GM12874 (cell line): ENCODE data around the gene BCAS3.

Experiments used
- TF ChIP-seq, protein P1 (sequence below): IDR thresholded peaks from 2 replicates; pipeline ENCODE4 v1.5.1; 2011; ENCODE audit warnings: low read depth, mild to moderate bottlenecking, control low read depth, low read length, moderate library complexity; ENCODE audit not compliant: insufficient read depth

The BCAS3 gene

DNA sequence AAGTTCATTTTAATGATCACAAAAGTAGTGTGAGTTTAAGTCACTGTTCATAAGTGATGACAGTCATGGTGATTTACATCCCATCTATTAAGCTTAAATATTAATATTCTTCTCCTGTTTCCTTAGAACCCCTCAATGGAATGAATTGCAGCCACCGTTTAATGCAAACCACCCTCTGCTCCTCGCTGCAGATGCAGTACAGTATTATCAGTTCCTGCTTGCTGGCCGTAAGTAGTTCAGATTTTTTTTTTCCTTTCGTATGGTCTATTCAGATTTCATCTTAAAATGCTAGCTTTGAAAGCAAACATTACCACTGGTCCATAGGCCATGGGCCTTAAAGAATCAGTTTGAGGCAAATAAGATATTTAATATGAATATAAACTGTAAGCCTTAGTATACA is 363.0 kb downstream of the BCAS3 start:
- TF ChIP-seq, protein P1, sequence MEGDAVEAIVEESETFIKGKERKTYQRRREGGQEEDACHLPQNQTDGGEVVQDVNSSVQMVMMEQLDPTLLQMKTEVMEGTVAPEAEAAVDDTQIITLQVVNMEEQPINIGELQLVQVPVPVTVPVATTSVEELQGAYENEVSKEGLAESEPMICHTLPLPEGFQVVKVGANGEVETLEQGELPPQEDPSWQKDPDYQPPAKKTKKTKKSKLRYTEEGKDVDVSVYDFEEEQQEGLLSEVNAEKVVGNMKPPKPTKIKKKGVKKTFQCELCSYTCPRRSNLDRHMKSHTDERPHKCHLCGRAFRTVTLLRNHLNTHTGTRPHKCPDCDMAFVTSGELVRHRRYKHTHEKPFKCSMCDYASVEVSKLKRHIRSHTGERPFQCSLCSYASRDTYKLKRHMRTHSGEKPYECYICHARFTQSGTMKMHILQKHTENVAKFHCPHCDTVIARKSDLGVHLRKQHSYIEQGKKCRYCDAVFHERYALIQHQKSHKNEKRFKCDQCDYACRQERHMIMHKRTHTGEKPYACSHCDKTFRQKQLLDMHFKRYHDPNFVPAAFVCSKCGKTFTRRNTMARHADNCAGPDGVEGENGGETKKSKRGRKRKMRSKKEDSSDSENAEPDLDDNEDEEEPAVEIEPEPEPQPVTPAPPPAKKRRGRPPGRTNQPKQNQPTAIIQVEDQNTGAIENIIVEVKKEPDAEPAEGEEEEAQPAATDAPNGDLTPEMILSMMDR, result no peak

DNA sequence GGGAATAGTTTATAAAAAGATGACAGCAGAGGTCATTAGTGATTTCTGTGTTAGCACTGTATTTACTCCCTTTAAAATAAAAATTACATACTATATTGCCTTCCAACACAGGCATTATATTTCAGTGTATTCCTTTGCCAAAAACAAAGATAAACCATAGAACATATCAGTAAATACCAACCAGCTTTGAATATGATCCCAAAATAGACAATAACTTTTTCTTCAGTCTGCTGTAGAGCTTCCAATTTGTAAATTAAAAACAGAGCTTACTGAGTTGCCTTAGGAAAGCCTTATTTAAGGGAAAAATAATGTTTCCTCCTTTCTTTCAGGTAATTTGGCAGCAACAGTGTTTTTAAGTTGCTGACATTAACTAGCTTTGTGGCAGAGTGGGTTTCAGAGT is 369.9 kb downstream of the BCAS3 start:
- TF ChIP-seq, protein P1, result no peak

DNA sequence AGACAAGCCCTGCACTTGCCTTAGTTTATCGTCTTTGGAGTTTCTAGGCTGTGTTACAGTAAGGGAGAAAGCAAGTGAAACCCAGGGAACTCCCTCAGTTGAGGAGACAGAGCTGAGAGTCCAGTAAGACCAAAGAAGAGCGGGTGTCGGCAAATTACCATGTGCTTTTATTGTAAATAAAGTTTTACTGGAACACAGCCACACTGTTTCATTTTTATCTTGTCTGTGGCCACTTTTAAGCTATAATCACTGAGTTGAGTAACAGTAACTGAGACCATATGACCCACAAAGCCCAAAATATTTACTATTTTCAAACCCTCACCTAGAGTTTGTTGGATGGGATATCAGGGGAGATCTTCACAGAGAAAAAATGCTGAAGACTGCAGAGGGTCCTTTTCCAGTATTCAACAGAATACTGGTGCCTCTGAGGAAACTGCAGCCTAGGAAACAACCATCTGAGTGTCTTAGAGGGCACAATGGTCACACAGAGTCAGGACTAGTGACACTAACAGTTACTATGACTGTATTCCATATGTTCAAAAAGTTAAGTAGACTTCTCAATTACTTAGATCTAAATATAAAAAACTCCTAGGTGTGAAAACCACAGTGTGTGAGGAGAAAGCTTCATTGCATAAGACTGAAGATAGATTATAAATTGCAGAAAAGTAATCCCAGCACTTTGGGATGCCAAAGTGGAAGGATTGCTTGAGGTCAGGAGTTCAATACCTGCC is 370.9 kb downstream of the BCAS3 start:
- TF ChIP-seq, protein P1, result no peak

DNA sequence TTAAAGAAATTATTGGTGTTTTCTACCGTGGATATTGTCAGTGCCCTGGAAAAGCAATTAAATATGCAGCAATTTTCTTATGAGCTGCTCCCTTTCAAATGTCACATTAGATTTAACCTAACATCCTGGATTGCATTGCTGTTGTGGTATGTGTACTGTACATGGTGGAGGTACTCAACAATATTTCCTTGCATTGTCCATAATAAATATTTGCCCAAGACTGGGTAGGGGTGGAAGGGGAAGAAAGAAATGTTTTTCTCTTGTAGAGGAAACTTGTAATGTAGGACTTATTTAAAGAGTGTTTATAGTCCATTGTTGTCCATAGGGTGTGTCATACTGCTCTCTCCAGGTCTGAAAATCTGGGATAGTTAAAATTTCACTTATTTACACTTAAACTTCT is 375.8 kb downstream of the BCAS3 start:
- TF ChIP-seq, protein P1, result no peak

DNA sequence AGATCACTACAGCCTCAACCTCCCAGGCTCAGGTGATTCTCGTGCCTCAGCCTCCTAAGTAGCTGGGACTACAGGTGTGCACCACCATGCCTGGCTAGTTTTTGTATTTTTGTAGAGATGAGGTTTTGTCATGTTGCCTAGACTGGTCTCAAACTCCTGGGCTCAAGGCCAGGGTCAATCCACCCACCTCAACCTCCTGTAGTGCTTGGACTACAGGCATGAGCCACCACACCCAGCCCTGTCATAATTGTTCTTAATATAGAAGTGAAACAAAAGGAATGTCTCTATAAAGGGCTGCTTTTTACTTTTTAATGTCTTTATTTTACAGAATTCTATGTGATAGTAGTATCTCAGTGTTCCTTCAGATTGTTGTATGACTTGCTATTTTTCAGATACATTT is 376.8 kb downstream of the BCAS3 start:
- TF ChIP-seq, protein P1, result no peak

DNA sequence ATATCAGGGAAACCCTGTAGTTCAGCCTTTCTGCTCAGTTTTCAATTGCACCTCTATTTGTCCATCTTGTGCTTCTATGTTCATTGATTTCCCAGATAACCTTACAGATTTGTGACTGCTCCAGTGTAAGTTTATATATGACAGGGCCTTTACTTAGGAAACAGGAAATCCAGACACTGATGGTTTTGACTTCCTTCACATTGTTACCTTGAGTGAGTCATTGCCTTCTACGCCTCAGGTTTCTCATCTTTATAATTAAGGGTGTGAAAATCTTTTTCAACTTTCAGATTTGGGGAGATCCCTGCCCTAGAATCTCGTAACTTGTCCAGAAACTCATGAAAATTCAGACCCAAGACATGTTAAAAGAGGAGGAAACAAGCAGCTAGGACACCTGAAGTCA is 379.6 kb downstream of the BCAS3 start:
- TF ChIP-seq, protein P1, result no peak

DNA sequence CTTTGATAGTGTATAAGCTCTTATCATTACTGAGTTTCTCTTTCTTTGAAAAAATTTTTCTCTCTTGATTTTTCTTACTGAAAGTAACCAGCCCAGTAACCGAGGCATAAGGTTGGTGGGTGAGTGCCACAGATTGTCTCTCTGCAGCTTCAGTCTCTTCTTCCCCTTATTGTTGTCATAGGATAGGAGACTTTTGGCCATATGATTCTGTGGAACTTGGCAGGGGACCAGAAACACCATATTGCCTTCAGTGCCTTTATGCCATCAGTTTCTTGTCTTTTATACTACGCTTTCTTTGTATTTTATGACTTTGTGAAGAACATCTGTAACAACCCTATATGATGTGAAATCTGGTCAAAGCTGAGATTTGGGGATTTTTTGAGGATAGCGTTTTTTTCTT is 380.4 kb downstream of the BCAS3 start:
- TF ChIP-seq, protein P1, result no peak

DNA sequence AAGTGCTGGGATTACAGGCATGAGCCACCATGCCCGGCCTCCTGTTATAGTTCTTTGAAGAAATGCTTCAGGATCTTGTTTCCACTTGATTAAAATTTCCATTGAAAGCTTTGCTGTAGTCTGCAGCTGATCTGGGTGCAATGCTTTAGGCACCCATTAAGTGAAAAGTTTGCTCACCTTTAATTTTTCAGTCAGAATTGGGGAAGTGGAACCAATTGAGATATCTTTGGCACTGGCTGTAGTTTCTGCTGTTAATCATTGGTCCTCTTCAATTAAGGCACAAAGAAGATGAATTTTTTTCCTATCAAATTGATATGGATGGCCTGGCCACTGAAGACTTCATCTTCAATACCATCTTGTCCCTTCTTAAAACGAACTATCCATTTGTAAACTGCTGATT is 385.9 kb downstream of the BCAS3 start:
- TF ChIP-seq, protein P1, result no peak
